Tibial artery (tissue), 4 donors: ENCODE results near the gene TMEM222.

Experiments
- DNase-seq, 2 donors: peaks; one replicate each; pipeline ENCODE4 v3.0.0-alpha.2; 2019
- H3K27ac ChIP-seq, 2 donors: fragments of 200-600 bp; sonication (generic) in 1 of 2; 1 replicate in 1 of 2; 2 replicates in 1 of 2; pipeline ENCODE4 v1.5.1; 2018 to 2019; ENCODE audit warnings: mild to moderate bottlenecking in 1 of 2
- H3K27me3 ChIP-seq, 2 donors: fragments of 200-600 bp; sonication (generic) in 1 of 2; one replicate each; pipeline versions ENCODE4 v1.5.1 to v1.6.0; 2016 to 2019
- H3K36me3 ChIP-seq, 3 donors: fragments of 200-600 bp; sonication (generic) in 2 of 3; one replicate each; pipeline ENCODE4 v1.5.1; 2016 to 2019; ENCODE audit warnings: mild to moderate bottlenecking in 2 of 3
- H3K4me1 ChIP-seq, 4 donors: fragments of 200-600 bp; sonication (generic) in 2 of 4; 1 replicate in 3 of 4; 2 replicates in 1 of 4; pipeline ENCODE4 v1.5.1; 2016 to 2019
- H3K4me3 ChIP-seq, 2 donors: fragments of 200-600 bp; sonication (generic) in 1 of 2; 1 replicate in 1 of 2; 2 replicates in 1 of 2; pipeline ENCODE4 v1.5.1; 2018 to 2019; ENCODE audit warnings: mild to moderate bottlenecking in 2 of 2
- H3K9me3 ChIP-seq, 3 donors: fragments of 200-600 bp; sonication (generic) in 1 of 3; one replicate each; pipeline ENCODE4 v1.5.1; 2016 to 2019
- intact Hi-C: fragments of 100-400 bp; cut with DNase I; formaldehyde crosslinking; loops from one replicate; pipeline ENCODE4 v1.15.0; 2023; ENCODE audit warnings: low total_unique reads
- TF ChIP-seq, protein P1 (sequence below), 2 experiments: fragments of 200-600 bp in 1 of 2; fragments of 450-650 bp in 1 of 2; IDR thresholded peaks; one replicate each; pipeline ENCODE4 v1.5.1; 2017 to 2019; ENCODE audit warnings: antibody characterized with exemption in 2 of 2, mild to moderate bottlenecking in 1 of 2, moderate library complexity in 1 of 2

Gene TMEM222

DNA sequence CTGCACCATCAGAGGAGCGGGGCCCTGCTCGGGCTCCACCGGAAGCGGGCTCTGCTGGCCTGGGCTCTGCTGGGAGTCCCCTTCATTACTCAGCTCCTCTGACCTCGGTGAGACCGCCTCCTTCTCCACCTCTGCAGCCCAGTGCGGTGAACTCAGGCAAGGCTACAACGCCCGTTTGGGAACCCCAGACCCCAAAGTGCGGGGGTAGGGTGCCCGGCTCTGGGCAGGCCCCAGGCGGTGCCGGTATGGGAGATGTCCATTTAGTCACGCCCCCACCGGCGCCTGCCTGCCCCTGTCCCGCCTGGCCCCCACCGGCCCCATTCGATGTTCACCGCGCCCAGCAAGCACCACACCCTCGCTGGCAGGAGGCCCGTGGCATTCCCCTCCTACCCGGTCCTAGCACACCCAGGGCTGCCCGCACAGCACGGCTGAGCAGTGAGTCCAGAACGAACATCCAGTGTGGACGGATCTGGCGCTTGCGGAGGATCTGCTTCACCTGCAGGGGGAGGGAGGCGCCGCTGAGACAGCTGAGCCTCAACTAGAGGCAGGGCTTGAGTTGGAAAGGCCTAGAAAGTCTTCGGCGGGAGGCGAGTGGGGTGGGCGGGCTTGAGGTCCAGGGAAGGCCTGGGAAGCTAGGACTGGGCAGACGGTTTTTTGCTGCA lies 34.8 kb downstream of the TMEM222 start:
- no peak overlapping the region for H3K4me3 ChIP-seq
- DNase-seq, result no peak
- no peak overlapping the region for H3K27ac ChIP-seq
- peaks cover 54 to 91% (median 75%) of the 10 kb centered on the region in 3 donors for H3K36me3 ChIP-seq
- TF ChIP-seq, protein P1, sequence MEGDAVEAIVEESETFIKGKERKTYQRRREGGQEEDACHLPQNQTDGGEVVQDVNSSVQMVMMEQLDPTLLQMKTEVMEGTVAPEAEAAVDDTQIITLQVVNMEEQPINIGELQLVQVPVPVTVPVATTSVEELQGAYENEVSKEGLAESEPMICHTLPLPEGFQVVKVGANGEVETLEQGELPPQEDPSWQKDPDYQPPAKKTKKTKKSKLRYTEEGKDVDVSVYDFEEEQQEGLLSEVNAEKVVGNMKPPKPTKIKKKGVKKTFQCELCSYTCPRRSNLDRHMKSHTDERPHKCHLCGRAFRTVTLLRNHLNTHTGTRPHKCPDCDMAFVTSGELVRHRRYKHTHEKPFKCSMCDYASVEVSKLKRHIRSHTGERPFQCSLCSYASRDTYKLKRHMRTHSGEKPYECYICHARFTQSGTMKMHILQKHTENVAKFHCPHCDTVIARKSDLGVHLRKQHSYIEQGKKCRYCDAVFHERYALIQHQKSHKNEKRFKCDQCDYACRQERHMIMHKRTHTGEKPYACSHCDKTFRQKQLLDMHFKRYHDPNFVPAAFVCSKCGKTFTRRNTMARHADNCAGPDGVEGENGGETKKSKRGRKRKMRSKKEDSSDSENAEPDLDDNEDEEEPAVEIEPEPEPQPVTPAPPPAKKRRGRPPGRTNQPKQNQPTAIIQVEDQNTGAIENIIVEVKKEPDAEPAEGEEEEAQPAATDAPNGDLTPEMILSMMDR (IDR thresholded peaks at IDR 0.05), result no peak
- intact Hi-C loops, result loop anchor here (5.0 to 10.0 kb wide), 2 partner anchors 36 to 52 kb away; partner anchors contain the start of gene GPR3
- H3K4me1 ChIP-seq, result peaks cover 0 to 6% (median 3%) of the 10 kb centered on the region in 4 donors
- no peaks in the 10 kb centered on the region for H3K27me3 ChIP-seq
- H3K9me3 ChIP-seq, result no peaks in the 10 kb centered on the region

- Histone ChIP-seq H3K36me3 (peaks cover 61 to 98% (median 82%) of the 10 kb centered on the region in 3 donors), H3K27ac (no peak overlapping the region), H3K9me3 (no peaks in the 10 kb centered on the region), H3K4me1 (peaks cover 0 to 6% (median 3%) of the 10 kb centered on the region in 4 donors), H3K4me3 (no peak overlapping the region), H3K27me3 (no peaks in the 10 kb centered on the region)
- intact Hi-C loops, result loop anchor here (5.0 to 10.0 kb wide), 2 partner anchors 35 to 53 kb away; partner anchors contain the start of gene GPR3
- DNase-seq, result peak; percentile 53 to 81
- TF ChIP-seq, protein P1 (IDR thresholded peaks at IDR 0.05), result peak; percentile 96 to 97
These were observed 35.5 kb downstream of the TMEM222 start for GRCh38 chr1:27357281-27358037.

DNA sequence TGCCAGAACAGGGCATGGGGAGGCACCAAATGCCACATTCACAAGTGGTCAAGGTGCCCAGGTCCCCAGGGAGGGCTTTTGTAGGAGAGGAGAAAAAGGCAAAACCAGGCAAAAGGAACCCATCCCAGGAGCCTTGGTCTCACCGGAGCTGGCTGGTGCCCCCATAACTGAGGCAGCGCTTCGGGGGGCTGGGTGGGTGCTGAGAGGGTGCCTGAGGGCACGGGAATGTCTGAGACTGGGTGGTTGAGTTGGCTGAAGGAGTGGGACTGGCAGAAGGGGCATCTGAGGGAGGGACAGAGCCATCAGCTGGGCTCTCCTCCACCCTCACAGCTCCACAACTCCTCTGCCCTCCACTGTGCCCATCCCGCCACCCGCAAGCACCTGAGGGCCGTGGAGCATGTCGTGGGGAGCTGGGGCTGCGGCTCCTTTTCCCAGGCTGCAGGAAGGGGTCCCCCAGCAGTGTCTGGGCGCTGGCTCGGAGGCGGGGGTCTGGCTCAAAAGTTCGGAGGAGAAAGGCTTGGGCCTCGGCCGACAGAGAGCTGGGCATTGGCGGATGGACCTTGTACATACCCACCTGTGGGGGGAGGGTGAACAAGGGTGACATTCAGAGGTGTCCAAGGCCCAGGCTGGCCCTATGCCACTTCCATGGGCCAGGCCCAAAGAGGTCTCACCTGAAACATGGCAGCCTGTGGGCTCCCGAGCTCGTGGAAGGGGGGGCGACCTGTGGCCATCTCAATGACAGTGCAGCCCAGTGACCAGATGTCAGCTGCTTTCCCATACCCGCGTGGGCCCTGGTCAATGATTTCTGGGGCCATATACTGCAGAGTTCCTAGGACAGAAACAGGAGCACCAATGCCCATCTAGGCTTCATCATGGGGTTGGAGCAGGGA lies 36.3 kb downstream of the TMEM222 start:
- H3K27ac ChIP-seq, result no peak overlapping the region
- peaks cover 70 to 100% (median 87%) of the 10 kb centered on the region in 3 donors for H3K36me3 ChIP-seq
- intact Hi-C loops, result loop anchor here (5.0 to 10.0 kb wide), 2 partner anchors 34 to 53 kb away; partner anchors contain the start of gene GPR3

DNA sequence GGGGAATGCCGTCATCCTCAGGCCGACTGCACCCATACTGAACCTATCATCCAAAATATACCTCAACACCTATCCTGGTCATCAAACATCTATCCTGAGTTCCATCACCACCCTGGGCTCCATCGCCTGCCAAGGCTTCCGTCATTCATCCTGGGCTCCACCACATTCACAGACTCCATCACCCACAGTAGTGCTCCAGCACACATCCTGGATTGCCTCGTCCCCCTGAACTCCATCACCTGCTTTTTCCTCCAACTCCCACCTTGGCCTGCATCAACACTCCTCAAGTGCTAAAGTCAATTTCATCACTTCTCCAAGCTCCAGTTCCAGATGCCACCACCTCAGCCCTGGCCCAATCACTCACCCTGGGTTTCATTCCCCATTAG lies 37.0 kb downstream of the TMEM222 start:
- Histone ChIP-seq H3K36me3 (peaks cover 76 to 100% (median 89%) of the 10 kb centered on the region in 3 donors), H3K27me3 (no peaks in the 10 kb centered on the region), H3K4me3 (no peak overlapping the region), H3K9me3 (no peaks in the 10 kb centered on the region), H3K27ac (no peak overlapping the region), H3K4me1 (peaks cover 0 to 13% (median 7%) of the 10 kb centered on the region in 4 donors)
- DNase-seq, result no peak
- intact Hi-C loops, result loop anchor here (5.0 to 10.0 kb wide), 2 partner anchors 33 to 54 kb away; partner anchors contain the start of gene GPR3
- TF ChIP-seq, protein P1 (IDR thresholded peaks at IDR 0.05), result no peak

More for the DNA sequence above, 36.3 kb downstream of the TMEM222 start:
- DNase-seq, result no peak
- no peaks in the 10 kb centered on the region for H3K9me3 ChIP-seq
- no peaks in the 10 kb centered on the region for H3K27me3 ChIP-seq
- H3K4me3 ChIP-seq, result no peak overlapping the region
- TF ChIP-seq, protein P1 (IDR thresholded peaks at IDR 0.05), result no peak
- peaks cover 0 to 7% (median 3%) of the 10 kb centered on the region in 4 donors for H3K4me1 ChIP-seq

DNA sequence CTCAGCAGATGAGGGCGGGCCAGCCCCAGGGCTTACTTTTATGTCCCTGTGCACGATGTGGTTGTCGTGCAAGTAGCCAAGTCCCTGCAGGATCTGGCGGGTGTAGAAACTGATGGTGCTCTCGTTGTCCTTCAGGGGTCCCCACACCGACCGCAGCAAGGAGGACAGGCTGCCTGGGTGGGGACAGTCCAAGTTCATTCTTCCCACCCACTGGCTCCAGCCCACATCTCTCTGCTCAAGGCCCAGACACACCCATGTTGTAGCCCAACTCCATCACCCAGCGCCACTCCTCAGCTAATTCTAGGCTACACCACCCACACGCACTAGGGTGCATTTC lies 37.8 kb downstream of the TMEM222 start:
- Histone ChIP-seq H3K27me3 (no peaks in the 10 kb centered on the region), H3K4me1 (peaks cover 0 to 22% (median 16%) of the 10 kb centered on the region in 4 donors), H3K36me3 (peaks cover 77 to 100% (median 93%) of the 10 kb centered on the region in 3 donors), H3K4me3 (no peak overlapping the region), H3K9me3 (no peaks in the 10 kb centered on the region), H3K27ac (no peak overlapping the region)
- DNase-seq, result no peak
- TF ChIP-seq, protein P1 (IDR thresholded peaks at IDR 0.05), result no peak
- intact Hi-C loops, result loop anchor here (5.0 to 10.0 kb wide), 2 partner anchors 33 to 55 kb away; partner anchors contain the start of gene GPR3
